H1 (cell line): ENCODE measurements around the gene PEX14.
"Not testable (repeated sequence)": the region's sequence is repeated elsewhere in the genome, so short reads cannot be mapped to it uniquely, and the experiment has no call there.

Source experiments
- EZH2 ChIP-seq: fragments of 200-600 bp; sonication (generic); IDR thresholded peaks from 2 replicates; pipeline ENCODE4 v1.7.1; 2012; ENCODE audit warnings: low read depth, mild to moderate bottlenecking, moderate library complexity, low read length, inconsistent platforms; ENCODE audit not compliant: severe bottlenecking
- TF ChIP-seq, protein P1 (sequence below), 3 experiments: IDR thresholded peaks; 1 replicate in 2 of 3; 2 replicates in 1 of 3; pipeline versions ENCODE4 v1.5.1 to v1.6.1; 2011; ENCODE audit warnings: low read length in 3 of 3, mild to moderate bottlenecking in 3 of 3, inconsistent platforms in 2 of 3, low read depth in 1 of 3, moderate library complexity in 1 of 3; ENCODE audit not compliant: insufficient read depth in 1 of 3; ENCODE audit errors: control extremely low read depth in 1 of 3

DNA sequence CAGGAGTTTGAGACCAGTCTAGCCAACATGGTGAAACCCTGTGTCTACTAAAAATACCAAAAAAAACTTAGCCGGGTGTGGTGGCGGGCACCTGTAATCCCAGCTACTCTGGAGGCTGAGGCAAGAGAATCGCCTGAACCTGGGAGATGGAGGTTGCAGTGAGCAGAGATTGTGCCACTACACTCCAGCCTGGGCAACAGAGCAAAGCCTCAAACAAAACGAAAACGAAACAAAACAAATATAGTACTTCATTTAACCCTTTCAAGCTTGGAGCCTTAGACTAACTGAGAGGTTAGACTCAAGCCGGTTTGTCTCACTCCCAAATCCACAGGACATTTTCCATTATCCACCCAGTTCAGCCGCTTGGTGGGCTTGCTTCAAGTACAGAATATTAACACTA, 17.3 kb upstream of the PEX14 start:
- TF ChIP-seq, protein P1, sequence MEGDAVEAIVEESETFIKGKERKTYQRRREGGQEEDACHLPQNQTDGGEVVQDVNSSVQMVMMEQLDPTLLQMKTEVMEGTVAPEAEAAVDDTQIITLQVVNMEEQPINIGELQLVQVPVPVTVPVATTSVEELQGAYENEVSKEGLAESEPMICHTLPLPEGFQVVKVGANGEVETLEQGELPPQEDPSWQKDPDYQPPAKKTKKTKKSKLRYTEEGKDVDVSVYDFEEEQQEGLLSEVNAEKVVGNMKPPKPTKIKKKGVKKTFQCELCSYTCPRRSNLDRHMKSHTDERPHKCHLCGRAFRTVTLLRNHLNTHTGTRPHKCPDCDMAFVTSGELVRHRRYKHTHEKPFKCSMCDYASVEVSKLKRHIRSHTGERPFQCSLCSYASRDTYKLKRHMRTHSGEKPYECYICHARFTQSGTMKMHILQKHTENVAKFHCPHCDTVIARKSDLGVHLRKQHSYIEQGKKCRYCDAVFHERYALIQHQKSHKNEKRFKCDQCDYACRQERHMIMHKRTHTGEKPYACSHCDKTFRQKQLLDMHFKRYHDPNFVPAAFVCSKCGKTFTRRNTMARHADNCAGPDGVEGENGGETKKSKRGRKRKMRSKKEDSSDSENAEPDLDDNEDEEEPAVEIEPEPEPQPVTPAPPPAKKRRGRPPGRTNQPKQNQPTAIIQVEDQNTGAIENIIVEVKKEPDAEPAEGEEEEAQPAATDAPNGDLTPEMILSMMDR (IDR thresholded peaks at IDR 0.05; ENCODE audit: control extremely low read depth in 1 of 3, insufficient read depth in 1 of 3, low read depth in 1 of 3, low read length in 3 of 3): not testable (repeated sequence)
- TF ChIP-seq EZH2: not testable (repeated sequence)
